NCI-H187 (cell line): ENCODE data around the gene GPR135.

Experiments
- DNase-seq, 2 experiments: peaks; one replicate each; lab custom pipeline; 2025; lab: John Stamatoyannopoulos, UW

The GPR135 gene

GRCh38 chr14:59465316-59466135 lies at the start of gene GPR135:
Gene GPR135 (minus strand): TSS chr14:59465380. CDS start chr14:59465226, 154 bp downstream.
- no peak for DNase-seq

DNA sequence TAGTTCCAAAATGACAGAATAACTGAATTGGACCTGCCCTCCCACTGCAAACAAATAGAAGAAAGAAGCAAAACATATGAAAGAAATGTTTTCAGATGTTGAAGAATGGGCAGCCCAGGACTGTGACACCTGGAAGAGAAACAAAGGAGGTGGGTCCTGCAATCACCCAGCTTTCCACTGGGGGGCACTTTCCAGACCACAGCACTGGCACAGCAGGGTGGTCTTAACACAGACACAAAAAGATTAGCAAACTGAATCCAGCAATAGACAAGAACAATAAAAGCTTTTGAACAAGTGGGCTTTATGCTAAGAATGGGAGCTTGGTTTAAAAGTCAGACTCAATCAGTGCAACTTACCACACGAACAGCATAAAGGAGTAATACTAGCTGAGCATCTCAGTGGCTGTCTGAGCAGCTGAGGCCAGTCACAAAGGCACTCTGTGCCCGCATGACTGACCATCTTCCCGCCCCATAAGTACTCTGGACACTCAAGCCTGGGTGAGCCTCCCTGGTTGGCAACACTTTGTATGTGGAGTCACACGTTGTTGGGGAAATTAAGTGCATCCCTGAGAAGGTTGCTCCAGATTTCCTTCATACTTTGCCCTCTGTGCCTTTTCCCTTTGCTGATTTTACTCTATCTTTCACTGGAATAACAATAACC lies 46.9 kb upstream of the GPR135 start:
- peak in 1 of 2 experiments; percentile 14 for DNase-seq

- no peak for DNase-seq
Observed at GRCh38 chr14:59510966-59511365, 45.8 kb upstream of the GPR135 start.

- no peak for DNase-seq
Observed at GRCh38 chr14:59510001-59510400, 44.8 kb upstream of the GPR135 start.

DNA sequence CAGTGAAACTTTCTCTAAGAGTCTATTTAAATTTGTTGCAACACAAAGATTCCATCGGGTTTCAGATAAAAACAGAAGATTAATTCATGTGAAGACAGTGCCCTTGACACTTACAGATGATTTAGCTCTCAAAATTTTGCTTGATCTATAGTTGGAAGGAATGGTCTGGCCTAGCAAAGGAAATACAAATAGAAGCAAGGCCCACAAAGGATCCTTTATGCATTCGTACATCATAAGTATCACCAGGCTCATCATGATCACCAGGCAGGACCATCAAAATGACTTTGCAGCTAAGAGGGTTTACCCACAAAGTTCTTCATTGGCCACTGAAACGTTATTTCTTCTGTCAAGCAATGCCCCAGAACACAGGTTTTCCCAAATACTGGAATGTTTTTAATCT lies 43.9 kb upstream of the GPR135 start:
- DNase-seq, result no peak

DNA sequence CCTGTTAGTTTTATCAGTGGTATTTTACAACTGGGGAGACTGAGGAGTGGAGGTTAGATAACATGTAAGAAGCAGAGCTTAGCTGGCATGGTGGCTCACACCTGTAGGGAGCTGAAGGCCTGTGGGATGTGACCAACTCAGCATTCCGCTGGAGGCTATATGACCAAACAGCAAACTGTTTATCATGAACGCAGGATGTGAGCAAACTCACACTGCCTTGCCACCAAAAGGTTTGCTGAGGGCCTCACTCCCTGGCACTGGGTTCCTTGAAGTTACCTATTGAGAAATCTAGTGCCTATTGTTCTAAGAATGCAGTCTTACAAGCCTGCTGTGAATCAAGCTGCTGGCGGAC lies 42.5 kb upstream of the GPR135 start:
- DNase-seq, result no peak

DNA sequence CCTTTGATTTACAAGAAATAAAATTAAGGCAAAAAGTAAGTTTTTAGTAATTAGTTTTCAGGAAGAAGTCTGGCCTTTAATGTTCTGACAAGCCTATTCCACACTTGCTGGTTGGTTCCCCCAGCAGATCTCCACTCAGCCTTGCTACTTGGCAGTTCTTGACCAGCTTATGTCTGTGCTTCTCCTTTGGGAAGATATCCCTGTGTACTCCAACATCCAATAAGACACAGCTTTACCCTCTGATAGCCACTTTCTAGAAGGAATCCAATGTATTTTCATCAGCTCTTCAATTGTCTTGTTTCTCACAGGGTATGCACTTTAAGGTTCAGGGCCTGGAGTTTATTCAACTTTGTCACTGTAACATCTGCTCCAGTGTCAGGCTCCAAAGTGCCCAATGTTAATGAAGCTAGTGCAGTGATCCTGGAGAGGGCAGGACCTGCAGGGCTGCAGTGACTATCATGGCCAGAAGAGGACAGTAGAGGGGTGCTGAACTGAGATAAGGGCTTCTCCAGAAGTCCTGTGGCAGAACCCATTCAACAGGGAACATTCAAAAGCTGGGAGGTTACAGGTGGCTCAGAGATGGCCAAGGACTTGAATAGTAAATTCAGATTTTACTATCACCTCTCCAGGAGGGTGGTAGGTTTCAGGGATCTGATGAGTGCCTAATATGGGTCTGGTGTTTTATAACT lies 42.0 kb upstream of the GPR135 start:
- DNase-seq, result peak; percentile 27 to 48

- no peak for DNase-seq
Observed at GRCh38 chr14:59503256-59503655, 38.1 kb upstream of the GPR135 start.

DNA sequence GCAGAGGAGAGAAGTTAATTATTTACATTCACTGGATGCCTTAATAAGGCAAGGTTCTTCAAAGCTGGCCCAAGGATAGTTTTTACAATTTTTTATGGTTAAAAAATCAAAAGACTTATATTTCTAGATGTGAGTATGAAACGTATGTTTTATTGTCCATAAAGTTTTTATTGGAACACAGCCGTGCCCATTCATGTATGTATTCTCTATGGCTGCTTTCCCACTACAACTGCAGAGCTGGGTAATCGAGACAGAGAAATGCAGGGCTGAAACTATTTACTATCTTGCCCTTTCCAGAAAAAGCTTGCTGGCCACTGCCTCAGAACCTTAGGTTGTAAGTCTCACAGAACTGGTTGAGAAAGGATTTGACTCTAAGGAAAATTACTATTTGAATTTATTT lies 35.6 kb upstream of the GPR135 start:
- DNase-seq, result no peak

GRCh38 chr14:59492384-59492783 lies 27.2 kb upstream of the GPR135 start:
- DNase-seq, result no peak

GRCh38 chr14:59490756-59491155 lies 25.6 kb upstream of the GPR135 start:
- no peak for DNase-seq

DNA sequence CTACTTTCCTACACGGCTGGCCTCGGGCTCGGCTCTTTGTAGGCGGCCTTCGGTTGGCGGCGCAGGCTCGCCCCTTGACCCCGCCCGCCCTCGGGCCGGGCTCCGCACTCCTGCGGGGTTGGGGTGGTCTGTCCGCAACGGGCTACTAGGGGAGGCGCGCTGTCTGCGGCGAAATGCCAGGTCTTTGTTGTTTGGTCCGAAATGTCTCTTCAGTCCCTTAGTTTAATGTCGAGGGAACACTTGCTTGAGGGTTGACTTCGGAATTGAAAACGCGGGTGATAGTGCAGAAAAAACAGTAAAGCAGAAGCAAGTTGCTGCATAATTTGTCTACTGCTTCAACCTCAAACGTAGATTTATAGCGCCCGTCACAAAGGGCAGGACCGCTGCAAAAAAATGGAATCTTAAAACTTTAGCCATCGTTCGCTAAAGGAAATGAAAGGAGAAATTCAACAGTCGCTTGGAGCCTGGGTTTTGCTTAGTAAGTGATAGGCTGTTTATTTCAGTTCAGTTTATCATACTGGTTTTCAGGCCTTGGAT lies 19.5 kb upstream of the GPR135 start:
- DNase-seq, result peak in 1 of 2 experiments; percentile 85

- DNase-seq, result peak; percentile 88 to 99
Observed at GRCh38 chr14:59483819-59484638, 18.8 kb upstream of the GPR135 start, which contains the start of the genes JKAMP and L3HYPDH. Gene JKAMP (plus strand): TSS chr14:59484517. CDS start chr14:59484590, 73 bp downstream. Gene L3HYPDH (minus strand): TSS chr14:59484408. CDS start chr14:59484316, 92 bp downstream.

- DNase-seq, result no peak
Observed at GRCh38 chr14:59483363-59483762, 18.2 kb upstream of the GPR135 start.

- no peak for DNase-seq
Observed at GRCh38 chr14:59482541-59483331, 17.6 kb upstream of the GPR135 start.

DNA sequence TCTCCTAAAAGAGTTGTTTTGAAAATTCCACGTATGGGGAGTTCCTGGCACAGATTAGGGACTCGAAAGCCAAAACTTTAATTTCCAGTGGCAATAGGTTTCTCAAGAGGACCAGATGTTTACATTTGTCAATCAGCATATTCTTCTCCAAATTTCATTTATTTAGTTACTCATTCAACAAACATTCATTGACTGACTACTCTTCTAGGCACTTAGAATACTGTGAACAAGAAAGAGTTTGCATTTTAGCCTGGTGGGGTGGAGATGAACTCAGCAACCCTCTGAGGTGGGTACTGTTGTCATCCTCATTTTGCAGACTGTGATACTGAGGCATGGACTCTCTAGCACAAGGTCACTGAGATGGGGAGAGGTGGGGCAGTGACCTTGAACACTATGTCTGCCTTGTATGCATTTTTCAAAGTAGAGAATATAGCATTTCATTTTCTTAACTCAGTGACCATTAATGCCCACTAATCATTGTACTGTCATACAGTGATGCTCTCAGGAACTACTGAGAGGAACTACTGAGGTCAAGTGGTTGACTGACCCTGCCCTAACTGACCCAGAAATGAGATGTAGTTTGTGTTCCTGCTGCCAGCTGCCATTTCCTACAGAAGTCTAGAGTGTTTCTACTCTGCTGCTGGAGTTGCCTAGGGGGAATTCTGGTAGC lies 16.8 kb upstream of the GPR135 start:
- no peak for DNase-seq

GRCh38 chr14:59481407-59481806 lies 16.2 kb upstream of the GPR135 start:
- no peak for DNase-seq

DNA sequence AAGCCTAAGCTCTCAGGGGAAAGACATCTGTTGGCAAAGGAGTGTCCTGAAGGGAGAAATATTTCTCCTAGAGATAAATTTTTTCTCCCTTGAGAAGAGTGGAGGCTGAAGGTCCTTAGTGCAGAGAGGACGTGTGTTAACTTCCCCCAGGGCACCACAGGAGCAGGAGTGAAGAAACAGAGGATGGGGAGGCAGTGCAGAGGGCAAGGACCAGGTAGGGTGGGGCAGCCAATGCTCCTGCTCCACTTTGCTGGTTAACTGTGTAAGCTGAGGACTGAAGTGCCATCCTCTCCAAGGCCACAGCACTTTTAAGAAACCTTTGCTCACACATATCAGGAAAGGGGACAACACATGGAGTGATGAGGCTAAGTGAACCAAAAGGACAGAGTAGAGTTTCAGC lies 15.0 kb upstream of the GPR135 start:
- DNase-seq, result no peak

DNA sequence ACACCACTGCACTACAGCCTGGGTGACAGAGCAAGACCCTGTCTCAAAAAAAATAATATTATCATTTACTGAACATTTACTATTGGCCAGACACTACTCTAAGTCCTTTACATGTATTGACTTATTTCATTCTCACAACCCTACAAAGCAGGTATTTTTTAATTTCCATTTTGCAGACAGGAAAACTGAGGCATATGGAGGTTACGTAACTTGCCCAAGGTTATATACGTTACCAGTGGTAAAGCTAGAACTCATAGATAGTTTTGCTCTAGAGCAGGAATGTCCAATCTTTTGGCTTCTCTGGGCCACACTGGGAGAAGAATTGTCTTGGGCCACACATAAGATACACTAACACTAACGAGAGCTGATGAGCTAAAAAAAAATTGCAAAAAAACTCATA lies 13.4 kb upstream of the GPR135 start:
- DNase-seq, result no peak

- no peak for DNase-seq
Observed at GRCh38 chr14:59475709-59476108, 10.5 kb upstream of the GPR135 start.
